ENCODE data around the gene SAMD4A. TPM values are rescaled to one million over a fixed set of nuclear protein-coding genes. Genes with fewer than 3 reads are reported as not detected.

Gene SAMD4A
- polyA plus RNA-seq, 1 experiment, result 13.4 TPM

GRCh38 chr14:54739514-54739913 is 172.6 kb downstream of the SAMD4A start:
- H3K4me3 ChIP-seq (ENCODE audit: low read depth, low read length), result no peak overlapping the region
- ChIA-PET POLR2A (no interaction called here), CTCF (interaction anchor here (0.5 kb wide), 1 partner anchor 114 kb away, joined by 4 read pairs; no protein-coding TSS in a partner anchor)
- no peak for DNase-seq (ENCODE audit: low read depth)
- H3K27me3 ChIP-seq (ENCODE audit: control insufficient read depth, insufficient read depth, low read length), result no peaks in the 10 kb centered on the region
- H3K36me3 ChIP-seq (ENCODE audit: control insufficient read depth, insufficient read depth, low read length), result peaks cover 4% of the 10 kb centered on the region
- TF ChIP-seq CTCF (IDR thresholded peaks at IDR 0.05; ENCODE audit: insufficient read depth, low read depth, low read length), result no peak

- no peak for DNase-seq (ENCODE audit: low read depth)
- POLR2A ChIA-PET, result no interaction called here
- CTCF ChIA-PET, result interaction anchor here (0.8 kb wide), 1 partner anchor 31 kb away, joined by 5 read pairs; no protein-coding TSS in a partner anchor
- no peak for TF ChIP-seq CTCF (IDR thresholded peaks at IDR 0.05; ENCODE audit: insufficient read depth, low read depth, low read length)
- Histone ChIP-seq H3K4me3 (ENCODE audit: low read depth, low read length) (no peak overlapping the region), H3K27me3 (ENCODE audit: control insufficient read depth, insufficient read depth, low read length) (no peaks in the 10 kb centered on the region), H3K36me3 (ENCODE audit: control insufficient read depth, insufficient read depth, low read length) (peaks cover 3% of the 10 kb centered on the region)
Observed at GRCh38 chr14:54742492-54743350, 175.8 kb downstream of the SAMD4A start.

GRCh38 chr14:54743382-54743781 is 176.5 kb downstream of the SAMD4A start:
- no peak overlapping the region for H3K4me3 ChIP-seq (ENCODE audit: low read depth, low read length)
- no peak for DNase-seq (ENCODE audit: low read depth)
- H3K36me3 ChIP-seq (ENCODE audit: control insufficient read depth, insufficient read depth, low read length), result peaks cover 3% of the 10 kb centered on the region
- H3K27me3 ChIP-seq (ENCODE audit: control insufficient read depth, insufficient read depth, low read length), result no peaks in the 10 kb centered on the region
- ChIA-PET CTCF (no interaction called here), POLR2A (no interaction called here)
- no peak for TF ChIP-seq CTCF (IDR thresholded peaks at IDR 0.05; ENCODE audit: insufficient read depth, low read depth, low read length)

- Histone ChIP-seq H3K27me3 (ENCODE audit: control insufficient read depth, insufficient read depth, low read length) (no peaks in the 10 kb centered on the region), H3K36me3 (ENCODE audit: control insufficient read depth, insufficient read depth, low read length) (peaks cover 6% of the 10 kb centered on the region), H3K4me3 (ENCODE audit: low read depth, low read length) (no peak overlapping the region)
- CTCF ChIA-PET, result interaction anchor here (1.7 kb wide), 1 partner anchor 28 kb away, joined by 5 read pairs; no protein-coding TSS in a partner anchor
- DNase-seq (ENCODE audit: low read depth), result no peak
- TF ChIP-seq CTCF (IDR thresholded peaks at IDR 0.05; ENCODE audit: insufficient read depth, low read depth, low read length), result no peak
- POLR2A ChIA-PET, result no interaction called here
Observed at GRCh38 chr14:54746019-54746418, 179.1 kb downstream of the SAMD4A start.

GRCh38 chr14:54747616-54748015 is 180.7 kb downstream of the SAMD4A start:
- TF ChIP-seq CTCF (IDR thresholded peaks at IDR 0.05; ENCODE audit: insufficient read depth, low read depth, low read length), result no peak
- H3K36me3 ChIP-seq (ENCODE audit: control insufficient read depth, insufficient read depth, low read length), result peaks cover 11% of the 10 kb centered on the region
- no peak for DNase-seq (ENCODE audit: low read depth)
- H3K27me3 ChIP-seq (ENCODE audit: control insufficient read depth, insufficient read depth, low read length), result no peaks in the 10 kb centered on the region
- no peak overlapping the region for H3K4me3 ChIP-seq (ENCODE audit: low read depth, low read length)
- ChIA-PET CTCF (interaction anchor here (0.6 kb wide), 1 partner anchor 15 kb away, joined by 3 read pairs; no protein-coding TSS in a partner anchor), POLR2A (no interaction called here)

All from BJ (cell line).